ENCODE results near the gene SLIT2. TPM values are rescaled to one million over a fixed set of nuclear protein-coding genes. Genes with fewer than 3 reads are reported as not detected.

Gene SLIT2
- total and polyA plus RNA-seq, 2 of the 13 experiments (the other 11 are each of a cell fraction or from before 2014, with no cell fraction given) = 0.03 TPM; not detected in 1

DNA sequence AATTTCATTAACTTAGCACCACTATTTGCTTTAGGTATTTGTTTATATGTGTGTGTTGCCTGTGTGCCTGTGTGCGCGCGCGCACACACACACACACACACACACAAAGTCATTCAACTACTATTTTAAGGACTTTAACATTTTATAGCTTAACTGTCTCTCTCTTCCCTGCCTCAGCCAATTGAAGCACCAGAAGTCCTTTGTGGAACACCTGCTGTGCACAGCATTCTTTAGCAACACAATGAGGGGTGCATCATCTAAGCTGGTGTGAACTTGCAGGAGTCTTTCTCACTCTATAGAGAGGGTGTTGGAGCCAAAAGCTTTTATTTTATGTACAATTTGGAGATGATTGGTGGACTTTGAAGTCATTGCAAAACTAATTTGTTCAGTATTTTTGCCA is 31.3 kb downstream of the SLIT2 start:
- ChIA-PET POLR2A (no interaction called here), CTCF (ENCODE audit: low intra/inter-chr PET ratio, low total read pairs) (no interaction called here)
- DNase-seq (ENCODE audit: low spot score) (no peak), ATAC-seq (no peak), FAIRE-seq (no peak)
- no peaks in the 10 kb centered on the region for H3K36me3 ChIP-seq (replicated peaks in 1 of 2; ENCODE audit: control insufficient read depth in 1 of 2, insufficient read depth in 2 of 2, low read length in 2 of 2)
- H3K79me2 ChIP-seq (ENCODE audit: insufficient read depth, low read length) = no peaks in the 10 kb centered on the region
- H3K27ac ChIP-seq (ENCODE audit: extremely low read length, insufficient read depth, low read length) = no peak overlapping the region
- no TSS peak for BruUV-seq (replicated peaks)
- H3K4me1 ChIP-seq (ENCODE audit: insufficient read depth, low read length) = no peaks in the 10 kb centered on the region
- no peak overlapping the region for H3K4me3 ChIP-seq (replicated peaks in 1 of 3; ENCODE audit: insufficient read depth in 1 of 3, low read depth in 2 of 3, low read length in 3 of 3)
- in situ Hi-C loops (cut with HindIII; ENCODE audit: extremely low pct_ligation_motif_present, low pct_unique_long_range_greater_than_20kb) = no loop called here
- intact Hi-C loops (cut with micrococcal nuclease; ENCODE audit: unreplicated experiment) = no loop called here
- no peaks in the 10 kb centered on the region for H3K9me3 ChIP-seq (ENCODE audit: low read length)
- no peaks in the 10 kb centered on the region for H4K20me1 ChIP-seq (ENCODE audit: insufficient read depth, low read length)
- H3K4me2 ChIP-seq (ENCODE audit: low read depth, low read length) = no peak overlapping the region
- 74% methylated on average over 4 of the region's 4 CpGs for WGBS (ENCODE audit: low lambda C conversion rate)
- no peak overlapping the region for H2AFZ ChIP-seq (ENCODE audit: low read length)
- no peaks in the 10 kb centered on the region for H3K27me3 ChIP-seq (ENCODE audit: control insufficient read depth in 1 of 2, insufficient read depth in 2 of 2, low read length in 2 of 2)
- H3K9ac ChIP-seq (ENCODE audit: insufficient read depth, low read depth, low read length) = no peak overlapping the region
- no peak for TF ChIP-seq MAF1 (CRISPR knock-in tag; IDR thresholded peaks at IDR 0.05; ENCODE audit: borderline replicate concordance)
- no peak for TF ChIP-seq ETS1 (CRISPR knock-in tag; IDR thresholded peaks at IDR 0.05)
- no peak for TF ChIP-seq ZFP36L2 (CRISPR knock-in tag; IDR thresholded peaks at IDR 0.05)
- TF ChIP-seq GABPB1 (CRISPR knock-in tag; IDR thresholded peaks at IDR 0.05) = no peak
- no peak for TF ChIP-seq HOXA3 (CRISPR knock-in tag; IDR thresholded peaks at IDR 0.05)
- no peak for TF ChIP-seq ETV5 (CRISPR knock-in tag; IDR thresholded peaks at IDR 0.05; ENCODE audit: borderline replicate concordance)
- TF ChIP-seq ZIK1 (CRISPR knock-in tag; IDR thresholded peaks at IDR 0.05; ENCODE audit: borderline replicate concordance, low read depth) = no peak
- no peak for TF ChIP-seq HNF4A (CRISPR knock-in tag; IDR thresholded peaks at IDR 0.05)
- TF ChIP-seq ZNF235 (CRISPR knock-in tag; IDR thresholded peaks at IDR 0.05; ENCODE audit: borderline replicate concordance) = no peak
- no peak for TF ChIP-seq ZNF792 (CRISPR knock-in tag; IDR thresholded peaks at IDR 0.05)
- no peak for TF ChIP-seq KDM3A (CRISPR knock-in tag; IDR thresholded peaks at IDR 0.05; ENCODE audit: low read depth)
- TF ChIP-seq ZSCAN30 (CRISPR knock-in tag; IDR thresholded peaks at IDR 0.05) = no peak
- TF ChIP-seq ZNF713 (CRISPR knock-in tag; IDR thresholded peaks at IDR 0.05) = no peak

All from HepG2 (cell line).